H4 (cell line): ENCODE data around the gene TBC1D24. TPM values are rescaled to one million over a fixed set of nuclear protein-coding genes. Genes with fewer than 3 reads are reported as not detected.

Experiments
- DNase-seq: peaks from one replicate; pipeline ENCODE4 v3.0.0-alpha.2; 2015; ENCODE audit warnings: low spot score
- total RNA-seq: library from RNA; depleted of rRNA; stranded (reverse); fragments of >200 nt; shearing (Covaris generic); gene quantifications from 2 replicates; pipeline ENCODE4 v1.2.3, GENCODE V29; 2014

Gene TBC1D24
- total RNA-seq, 1 experiment from 2014 or later: 5.6 TPM

- DNase-seq: no peak
Measured at GRCh38 chr16:2482708-2483534, 8.0 kb downstream of the TBC1D24 start.

DNA sequence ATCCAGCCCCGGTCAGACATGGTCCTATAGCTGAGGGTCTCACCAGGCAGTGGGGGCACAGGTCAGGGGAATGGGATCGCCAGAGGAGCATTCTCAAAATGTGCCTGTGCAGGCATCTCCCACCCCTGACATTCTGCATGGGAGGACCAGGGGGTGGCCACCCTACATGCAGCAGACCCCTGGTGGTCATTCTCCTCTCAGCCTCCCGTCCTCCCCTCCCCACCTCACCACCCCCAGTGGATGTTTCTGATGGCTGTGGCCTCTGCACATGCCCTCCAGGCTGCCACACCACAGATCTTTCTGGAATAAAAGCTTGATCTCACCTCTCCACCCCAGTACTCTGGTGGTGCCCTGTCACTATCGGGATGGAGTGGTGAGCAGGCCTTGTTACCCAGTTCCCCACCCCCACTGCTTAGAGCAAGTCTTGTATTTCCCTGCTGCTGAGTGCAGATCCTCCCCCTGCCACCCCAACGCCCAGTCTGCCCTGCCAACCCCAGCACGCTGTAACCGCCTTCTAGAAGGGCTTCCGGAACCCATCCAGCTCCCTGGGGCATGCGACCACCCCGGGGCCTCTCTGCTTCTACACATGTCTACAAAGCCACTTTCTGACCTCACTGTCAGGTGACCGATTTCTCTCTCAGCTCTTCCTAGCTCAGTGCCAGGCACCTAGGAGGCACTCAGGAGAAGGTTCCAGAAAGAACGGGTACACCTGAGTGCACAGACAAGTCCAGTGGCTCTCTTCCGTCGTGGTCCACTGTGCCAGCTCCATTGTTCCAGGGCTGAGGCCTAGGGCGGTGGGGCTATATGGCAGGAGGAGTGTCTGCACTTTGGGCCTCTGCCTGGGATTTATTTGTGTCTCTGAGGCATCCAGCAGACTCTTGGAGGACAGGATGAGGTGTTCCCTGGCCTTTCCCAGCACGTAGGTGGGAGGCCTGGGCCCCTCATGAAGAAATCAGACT, 9.3 kb downstream of the TBC1D24 start:
- DNase-seq: no peak

DNA sequence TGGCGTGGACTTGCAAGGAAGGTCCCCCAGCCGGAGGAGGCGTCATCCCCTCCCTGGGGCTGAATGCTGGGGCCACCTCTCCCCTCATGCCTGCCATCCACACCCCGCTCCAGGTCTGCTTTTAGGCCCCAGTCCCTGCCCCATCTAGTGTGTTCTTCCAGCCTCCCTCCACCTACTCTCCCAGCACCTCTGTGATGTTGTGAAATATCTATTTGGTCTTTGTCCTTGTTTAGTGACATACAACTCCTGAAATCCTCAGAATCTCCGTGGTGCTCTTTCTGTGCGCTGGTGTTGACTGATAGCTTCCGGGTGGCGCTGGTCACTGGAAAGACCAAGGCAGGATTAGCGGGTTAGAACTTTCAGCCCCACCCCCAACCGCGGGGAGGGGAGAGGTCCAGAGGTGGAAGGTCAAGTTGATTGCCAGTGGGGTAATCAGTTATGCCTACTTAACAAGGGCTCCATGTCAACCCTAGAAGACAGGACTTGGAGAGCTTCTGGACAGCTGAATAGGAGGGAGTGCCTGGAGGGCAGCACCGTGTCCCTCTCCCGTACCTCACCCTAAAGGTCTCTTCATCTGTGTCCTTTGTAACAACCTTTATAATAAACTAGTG, 10.1 kb downstream of the TBC1D24 start:
- DNase-seq: no peak

DNA sequence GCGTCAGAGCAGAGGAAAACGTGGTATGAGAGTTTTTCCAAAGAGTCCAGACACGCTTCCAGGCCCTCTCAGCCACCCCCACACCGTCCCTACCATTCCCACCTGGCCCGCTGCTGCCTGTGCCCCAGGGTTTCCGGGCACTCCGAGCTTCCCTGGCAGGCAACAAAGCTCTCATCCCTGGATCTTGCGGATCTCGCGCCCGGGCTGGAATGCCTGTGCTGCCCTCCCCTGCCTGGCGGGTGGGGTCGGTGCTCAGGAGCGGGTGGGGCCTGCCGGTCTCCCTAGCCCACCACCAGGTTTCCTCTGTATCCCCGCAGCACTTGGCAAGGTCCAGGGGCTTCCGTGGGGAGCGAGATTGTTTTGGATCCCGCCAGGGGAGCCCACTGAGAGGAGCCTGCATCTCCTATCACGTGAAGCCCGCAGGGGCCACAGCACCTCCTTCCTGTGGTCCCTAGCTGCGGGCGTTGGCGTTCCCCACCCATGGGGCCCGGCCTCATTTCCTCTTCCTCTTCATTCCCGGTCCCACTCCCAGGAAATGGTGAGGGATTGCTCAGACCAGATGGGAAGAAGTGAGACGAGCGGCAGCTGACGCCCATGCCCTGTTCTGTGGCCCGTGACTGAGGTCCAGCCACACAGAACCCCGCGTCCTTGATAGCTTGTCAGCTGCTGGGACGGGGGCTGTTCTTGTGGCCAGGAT, 11.0 kb downstream of the TBC1D24 start:
- DNase-seq: no peak

GRCh38 chr16:2486645-2487516, 12.0 kb downstream of the TBC1D24 start:
- DNase-seq: no peak

- DNase-seq: no peak
Measured at GRCh38 chr16:2487517-2487842, 12.6 kb downstream of the TBC1D24 start.

GRCh38 chr16:2487903-2488531, 13.1 kb downstream of the TBC1D24 start:
- no peak for DNase-seq

- no peak for DNase-seq
Measured at GRCh38 chr16:2489581-2489980, 14.7 kb downstream of the TBC1D24 start.

DNA sequence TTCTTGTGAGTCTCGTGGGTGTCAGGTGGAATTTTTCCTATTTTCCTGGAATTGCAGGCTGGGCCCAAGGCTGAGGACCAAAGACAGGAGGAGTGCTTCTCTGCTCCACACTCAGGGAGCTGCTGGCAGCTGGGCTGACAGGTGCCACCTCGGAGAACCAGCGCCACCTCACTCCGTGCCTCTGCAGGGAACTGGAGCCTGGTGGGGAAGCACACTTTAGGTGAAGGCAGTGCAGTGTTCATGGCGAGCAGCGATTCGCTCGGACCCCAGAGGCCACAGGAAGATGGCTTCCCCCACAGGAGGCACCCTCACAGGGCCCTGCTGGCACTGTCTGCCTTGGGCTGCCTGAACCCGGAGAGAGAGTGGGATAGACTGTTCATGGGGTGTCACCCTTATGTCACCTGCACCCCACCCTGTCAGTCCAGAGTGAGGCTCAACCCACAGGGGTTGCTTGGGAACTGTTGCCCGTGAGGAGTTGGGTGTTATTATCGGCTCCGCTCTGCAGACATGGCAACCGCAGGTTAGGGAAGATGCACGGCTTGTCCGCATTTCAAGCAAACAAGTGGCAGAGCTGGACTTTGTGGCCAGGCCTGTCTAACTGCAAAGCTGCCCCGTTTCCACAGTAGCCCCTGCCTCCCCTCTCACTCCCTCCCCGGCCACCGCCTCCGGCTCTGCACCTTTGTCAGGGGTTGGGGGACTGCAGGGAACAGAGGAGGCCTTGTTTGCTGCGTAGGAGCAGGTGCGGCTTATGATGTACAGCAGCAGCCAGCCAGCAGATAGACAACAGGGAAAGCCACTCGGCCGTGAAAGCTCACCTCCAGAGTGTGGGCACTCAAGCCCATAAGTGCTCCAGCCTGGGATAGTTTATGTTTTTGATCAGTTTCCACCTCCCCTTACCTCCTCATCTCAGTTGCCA, 15.5 kb downstream of the TBC1D24 start:
- no peak for DNase-seq

DNA sequence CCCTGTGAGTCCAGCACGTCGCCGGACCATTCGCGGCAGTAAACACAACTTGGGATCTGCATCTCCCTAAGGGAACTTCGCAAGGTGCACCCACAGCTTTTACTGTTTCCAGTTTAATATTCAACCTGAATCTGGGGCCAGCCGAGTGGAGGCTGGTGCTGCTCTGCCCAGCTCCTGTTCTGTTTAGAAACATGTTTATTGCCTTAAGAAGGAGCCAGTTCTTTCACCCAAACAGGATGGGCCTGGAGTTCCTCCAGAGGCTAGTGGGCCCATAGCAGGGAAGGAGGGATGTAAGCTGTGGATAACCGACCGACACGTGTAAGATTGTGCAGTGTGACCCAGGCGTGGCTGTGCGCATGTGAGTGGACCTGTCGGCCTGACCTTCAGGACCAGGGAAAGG, 17.4 kb downstream of the TBC1D24 start:
- no peak for DNase-seq

DNA sequence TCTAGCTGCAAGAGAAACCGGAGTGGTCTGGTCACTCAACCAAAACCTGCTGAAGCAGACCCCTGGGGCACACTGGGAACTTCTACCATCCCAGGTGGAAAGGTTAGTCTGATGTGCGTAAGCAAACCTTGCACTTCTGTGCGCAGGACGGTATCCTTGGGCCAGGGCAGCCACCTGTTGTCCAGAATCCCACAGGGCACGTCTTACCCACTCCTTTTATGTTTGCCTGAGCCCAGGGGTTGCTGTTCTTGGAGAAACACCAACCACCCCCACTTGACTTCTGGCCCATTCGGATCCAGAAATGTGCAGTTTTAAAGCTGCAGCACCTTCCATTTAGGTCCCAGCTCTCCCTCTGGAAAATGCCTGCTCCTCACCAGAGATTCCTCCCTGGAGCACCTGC, 18.7 kb downstream of the TBC1D24 start:
- no peak for DNase-seq

- no peak for DNase-seq
Measured at GRCh38 chr16:2494616-2495015, 19.7 kb downstream of the TBC1D24 start.

- no peak for DNase-seq
Measured at GRCh38 chr16:2495041-2495440, 20.1 kb downstream of the TBC1D24 start.

DNA sequence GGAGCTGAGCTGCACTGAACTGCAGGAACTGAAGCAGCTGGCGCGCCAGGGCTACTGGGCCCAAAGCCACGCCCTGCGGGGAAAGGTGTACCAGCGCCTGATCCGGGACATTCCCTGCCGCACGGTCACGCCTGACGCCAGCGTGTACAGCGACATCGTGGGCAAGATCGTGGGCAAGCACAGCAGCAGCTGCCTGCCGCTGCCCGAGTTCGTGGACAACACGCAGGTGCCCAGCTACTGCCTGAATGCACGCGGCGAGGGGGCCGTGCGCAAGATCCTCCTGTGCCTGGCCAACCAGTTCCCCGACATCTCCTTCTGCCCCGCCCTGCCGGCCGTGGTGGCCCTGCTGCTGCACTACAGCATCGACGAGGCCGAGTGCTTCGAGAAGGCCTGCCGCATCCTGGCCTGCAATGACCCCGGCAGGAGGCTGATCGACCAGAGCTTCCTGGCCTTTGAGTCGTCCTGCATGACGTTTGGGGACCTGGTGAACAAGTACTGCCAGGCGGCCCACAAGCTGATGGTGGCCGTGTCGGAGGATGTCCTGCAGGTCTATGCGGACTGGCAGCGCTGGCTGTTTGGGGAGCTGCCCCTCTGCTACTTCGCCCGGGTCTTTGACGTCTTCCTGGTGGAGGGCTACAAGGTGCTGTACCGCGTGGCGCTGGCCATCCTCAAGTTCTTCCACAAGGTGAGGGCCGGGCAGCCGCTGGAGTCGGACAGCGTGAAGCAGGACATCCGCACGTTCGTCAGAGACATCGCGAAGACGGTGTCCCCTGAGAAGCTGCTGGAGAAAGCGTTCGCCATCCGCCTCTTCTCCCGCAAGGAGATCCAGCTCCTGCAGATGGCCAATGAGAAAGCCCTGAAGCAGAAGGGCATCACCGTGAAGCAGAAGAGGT, 21.5 kb downstream of the TBC1D24 start:
- no peak for DNase-seq

GRCh38 chr16:2497116-2497630, 22.2 kb downstream of the TBC1D24 start:
- DNase-seq: no peak

GRCh38 chr16:2497695-2498484, 23.0 kb downstream of the TBC1D24 start:
- DNase-seq: no peak
